PC-9 (cell line): ENCODE data around the gene MCC. TPM values are rescaled to one million over a fixed set of nuclear protein-coding genes. Genes with fewer than 3 reads are reported as not detected.
A peak's percentile ranks its signal among the peaks of the same experiment; 100 is the strongest.

Experiments
- BruUV-seq: library from RNA; stranded (reverse); fragments of 400-500 nt; replicated peaks from 2 replicates; lab custom pipeline; 2021; lab: Mats Ljungman, UMichigan
- CTCF ChIA-PET: fragments of 300-600 bp; sonication (Branson Sonifier 250); formaldehyde crosslinking; loops from one replicate; lab custom pipeline; 2022; ENCODE audit warnings: antibody characterized with exemption; lab: Charles Lee
- POLR2A ChIA-PET: fragments of 300-600 bp; sonication (Branson Sonifier 250); formaldehyde crosslinking; loops from one replicate; lab custom pipeline; 2022; ENCODE audit warnings: antibody characterized with exemption; ENCODE audit not compliant: unreplicated experiment; lab: Charles Lee
- DNase-seq, 2 experiments: peaks; one replicate each; pipeline versions ENCODE4 v3.0.0 to v3.0.0-alpha.2; 2015 to 2022; ENCODE audit warnings: mixed read lengths in 1 of 2
- H2AFZ ChIP-seq: fragments of 200-600 bp; sonication (generic); 2 replicates; pipeline ENCODE4 v1.8.1; 2017; ENCODE audit warnings: antibody characterized with exemption
- H3F3A ChIP-seq: fragments of 200-600 bp; sonication (generic); 2 replicates; pipeline ENCODE4 v1.8.1; 2017; ENCODE audit warnings: antibody characterized with exemption, mild to moderate bottlenecking, low read depth; ENCODE audit not compliant: insufficient read depth
- H3K27ac ChIP-seq: fragments of 200-600 bp; sonication (generic); 2 replicates; pipeline ENCODE4 v1.6.1; 2016; ENCODE audit warnings: mixed run types
- H3K27me3 ChIP-seq: fragments of 200-600 bp; sonication (generic); 2 replicates; pipeline ENCODE4 v1.6.1; 2016; ENCODE audit warnings: low read depth, mixed run types; ENCODE audit not compliant: insufficient read depth
- H3K36me3 ChIP-seq: fragments of 200-600 bp; sonication (generic); 2 replicates; pipeline ENCODE4 v1.6.1; 2016; ENCODE audit warnings: low read depth, mixed run types
- H3K4me1 ChIP-seq: fragments of 200-600 bp; sonication (generic); replicated peaks from 2 replicates; pipeline ENCODE4 v1.6.1; 2016; ENCODE audit warnings: mixed run types; ENCODE audit not compliant: insufficient read depth
- H3K4me2 ChIP-seq: fragments of 200-600 bp; sonication (generic); 2 replicates; pipeline ENCODE4 v1.6.1; 2017; ENCODE audit warnings: mixed run types
- H3K4me3 ChIP-seq: fragments of 200-600 bp; sonication (generic); 2 replicates; pipeline ENCODE4 v1.6.1; 2016; ENCODE audit warnings: mixed run types
- H3K79me2 ChIP-seq: fragments of 200-600 bp; sonication (generic); 2 replicates; pipeline ENCODE4 v1.6.1; 2017; ENCODE audit warnings: low read depth, mixed run types
- H3K9me2 ChIP-seq: fragments of 200-600 bp; sonication (generic); 2 replicates; pipeline ENCODE4 v1.8.1; 2017; ENCODE audit warnings: mild to moderate bottlenecking; ENCODE audit not compliant: insufficient read depth
- H3K9me3 ChIP-seq: fragments of 200-600 bp; sonication (generic); 2 replicates; pipeline ENCODE4 v1.8.1; 2016; ENCODE audit warnings: low read depth; ENCODE audit not compliant: insufficient read depth
- H4K20me1 ChIP-seq: fragments of 200-600 bp; sonication (generic); 2 replicates; pipeline ENCODE4 v1.8.1; 2017; ENCODE audit not compliant: insufficient read depth
- CTCF ChIP-seq: fragments of 200-600 bp; sonication (generic); conservative IDR thresholded peaks from 2 replicates; pipeline ENCODE4 v1.6.1; 2017; ENCODE audit warnings: mixed run types, antibody characterized with exemption, mild to moderate bottlenecking, moderate library complexity
- EZH2 ChIP-seq: fragments of 200-600 bp; sonication (generic); IDR thresholded peaks from 2 replicates; pipeline ENCODE4 v1.8.0; 2017; ENCODE audit warnings: antibody characterized with exemption, low read depth
- intact Hi-C: fragments of 100-400 bp; cut with micrococcal nuclease; formaldehyde crosslinking; loops from one replicate; pipeline ENCODE4 v1.10.0; 2022; ENCODE audit not compliant: unreplicated experiment
- total RNA-seq: library from RNA; stranded (reverse); gene quantifications from 2 replicates; pipeline ENCODE4 v1.2.3, GENCODE V29; 2021

The MCC gene
- total RNA-seq, 1 experiment from 2014 or later, result 2.5 TPM

GRCh38 chr5:113267361-113267900, 220.8 kb downstream of the MCC start:
- Histone ChIP-seq H3K36me3 (no peaks in the 10 kb centered on the region), H3F3A (no peaks in the 10 kb centered on the region), H3K79me2 (no peaks in the 10 kb centered on the region), H3K4me3 (no peak overlapping the region), H2AFZ (no peak overlapping the region), H3K4me1 (peaks cover 25% of the 10 kb centered on the region), H3K27me3 (no peaks in the 10 kb centered on the region), H3K9me2 (no peaks in the 10 kb centered on the region), H3K4me2 (peak overlapping the region; percentile 49), H3K27ac (peak overlapping the region; percentile 53; the same call in 1 of the 2 replicates), H3K9me3 (no peaks in the 10 kb centered on the region), H4K20me1 (no peaks in the 10 kb centered on the region)
- POLR2A ChIA-PET, result no interaction called here
- no TSS peak for BruUV-seq
- intact Hi-C loops, result no loop called here
- no peak for TF ChIP-seq EZH2
- CTCF ChIA-PET, result no interaction called here
- DNase-seq, result no peak

GRCh38 chr5:113266913-113267227, 221.4 kb downstream of the MCC start:
- POLR2A ChIA-PET, result no interaction called here
- H3K4me1 ChIP-seq, result peaks cover 25% of the 10 kb centered on the region

GRCh38 chr5:113266227-113266912, 221.9 kb downstream of the MCC start:
- Histone ChIP-seq H3K79me2 (no peaks in the 10 kb centered on the region), H3K4me3 (peak overlapping the region; percentile 9; the same call in 1 of the 2 replicates), H3F3A (no peaks in the 10 kb centered on the region), H3K27ac (peak overlapping the region; percentile 53), H3K9me3 (no peaks in the 10 kb centered on the region), H4K20me1 (no peaks in the 10 kb centered on the region), H3K27me3 (no peaks in the 10 kb centered on the region), H3K36me3 (no peaks in the 10 kb centered on the region), H3K4me1 (peaks cover 25% of the 10 kb centered on the region), H3K4me2 (peak overlapping the region; percentile 49), H2AFZ (no peak overlapping the region; the same call in 1 of the 2 replicates), H3K9me2 (no peaks in the 10 kb centered on the region)
- no peak for TF ChIP-seq EZH2
- ChIA-PET CTCF (no interaction called here), POLR2A (no interaction called here)
- intact Hi-C loops, result no loop called here
- no TSS peak for BruUV-seq
- no peak for DNase-seq

More at GRCh38 chr5:113266913-113267227, 221.4 kb downstream of the MCC start:
- Histone ChIP-seq H3K4me3 (peak overlapping the region; percentile 9; the same call in 1 of the 2 replicates), H3K79me2 (no peaks in the 10 kb centered on the region), H4K20me1 (no peaks in the 10 kb centered on the region), H3K9me3 (no peaks in the 10 kb centered on the region), H3K27ac (peak overlapping the region; percentile 53), H3K27me3 (no peaks in the 10 kb centered on the region), H3K4me2 (peak overlapping the region; percentile 49), H3F3A (no peaks in the 10 kb centered on the region), H3K9me2 (no peaks in the 10 kb centered on the region), H2AFZ (no peak overlapping the region; the same call in 1 of the 2 replicates), H3K36me3 (no peaks in the 10 kb centered on the region)
- BruUV-seq, result no TSS peak
- intact Hi-C loops, result no loop called here
- CTCF ChIA-PET, result no interaction called here
- TF ChIP-seq EZH2, result no peak
- DNase-seq, result peak in 1 of 2 experiments; percentile 82

GRCh38 chr5:113265190-113265589, 223.1 kb downstream of the MCC start:
- H3K4me3 ChIP-seq, result no peak overlapping the region
- intact Hi-C loops, result no loop called here
- no peaks in the 10 kb centered on the region for H3K36me3 ChIP-seq
- no peaks in the 10 kb centered on the region for H3F3A ChIP-seq
- TF ChIP-seq EZH2 (no peak), CTCF (no peak)
- no peaks in the 10 kb centered on the region for H4K20me1 ChIP-seq
- POLR2A ChIA-PET, result no interaction called here
- H3K27ac ChIP-seq, result no peak overlapping the region
- DNase-seq, result no peak
- no peaks in the 10 kb centered on the region for H3K79me2 ChIP-seq
- no peaks in the 10 kb centered on the region for H3K9me2 ChIP-seq
- BruUV-seq, result no TSS peak
- H3K4me2 ChIP-seq, result no peak overlapping the region
- H3K4me1 ChIP-seq, result peaks cover 25% of the 10 kb centered on the region
- no peak overlapping the region for H2AFZ ChIP-seq
- no peaks in the 10 kb centered on the region for H3K9me3 ChIP-seq
- CTCF ChIA-PET, result no interaction called here
- H3K27me3 ChIP-seq, result no peaks in the 10 kb centered on the region
